ENCODE measurements around the gene CD38.
"Not testable (repeated sequence)": the region's sequence is repeated elsewhere in the genome, so short reads cannot be mapped to it uniquely, and the experiment has no call there.

The CD38 gene

DNA sequence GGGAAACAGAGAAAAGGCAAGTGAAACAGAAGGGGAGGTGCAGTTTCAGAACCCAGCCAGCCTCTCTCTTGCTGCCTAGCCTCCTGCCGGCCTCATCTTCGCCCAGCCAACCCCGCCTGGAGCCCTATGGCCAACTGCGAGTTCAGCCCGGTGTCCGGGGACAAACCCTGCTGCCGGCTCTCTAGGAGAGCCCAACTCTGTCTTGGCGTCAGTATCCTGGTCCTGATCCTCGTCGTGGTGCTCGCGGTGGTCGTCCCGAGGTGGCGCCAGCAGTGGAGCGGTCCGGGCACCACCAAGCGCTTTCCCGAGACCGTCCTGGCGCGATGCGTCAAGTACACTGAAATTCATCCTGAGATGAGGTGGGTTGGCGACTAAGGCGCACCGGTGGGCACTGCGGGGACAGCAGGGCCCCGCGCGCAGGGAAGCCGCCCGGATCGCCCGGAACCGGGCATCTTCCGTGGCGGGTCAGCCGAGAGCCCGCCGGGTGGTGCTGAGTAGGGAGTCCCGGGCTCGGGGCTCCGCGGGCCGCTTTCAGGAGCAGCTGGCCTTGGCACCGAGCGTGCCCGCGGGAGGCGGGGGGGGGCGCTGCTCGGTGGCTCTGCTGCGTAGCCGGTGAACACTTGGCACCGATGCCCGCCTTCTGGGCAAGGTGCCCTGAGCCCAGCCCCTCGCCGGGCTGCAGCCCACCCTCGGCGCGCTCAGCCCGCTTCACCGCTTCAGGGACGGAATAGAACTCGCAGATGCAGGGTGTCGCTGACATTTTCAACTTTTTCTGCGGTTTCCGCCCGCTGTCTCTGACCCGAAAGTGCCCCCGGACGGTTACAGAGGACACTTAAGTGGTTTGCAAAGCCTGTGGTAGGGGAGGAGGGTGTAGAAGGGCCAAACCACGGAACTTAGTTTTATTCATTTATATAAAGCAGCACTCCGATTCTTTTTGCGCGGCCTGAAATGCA is at the start of gene CD38:
CD38 (plus strand) TSS at position 40 of the 953 bp plus-strand sequence; CDS start at position 127, 87 bp downstream.
- Mint-ChIP-seq H3K36me3 (ENCODE audit: insufficient read depth) (peaks cover 5% of the 10 kb centered on the region), H3K4me1 (peaks cover 36% of the 10 kb centered on the region), H3K27ac (ENCODE audit: low read depth) (no peak within 1 kb of the TSS), H3K27me3 (peaks cover 12% of the 10 kb centered on the region), H3K4me3 (peak within 1 kb of the TSS; percentile 75), H3K9me3 (no peaks in the 10 kb centered on the region)
- ATAC-seq (replicated peaks; ENCODE audit: extremely low read depth, poor library complexity, severe bottlenecking) (peak; percentile 61), DNase-seq (ENCODE audit: low spot score in 2 of 2) (peak; percentile 25 to 35)

- Mint-ChIP-seq H3K36me3 (ENCODE audit: insufficient read depth) (peaks cover 2% of the 10 kb centered on the region), H3K4me1 (no peaks in the 10 kb centered on the region), H3K4me3 (no peak overlapping the region), H3K27ac (ENCODE audit: low read depth) (no peak overlapping the region), H3K9me3 (no peaks in the 10 kb centered on the region), H3K27me3 (peaks cover 4% of the 10 kb centered on the region)
- ATAC-seq (replicated peaks; ENCODE audit: extremely low read depth, poor library complexity, severe bottlenecking) (peak; percentile 46), DNase-seq (ENCODE audit: low spot score in 2 of 2) (peak in 1 of 2 donors; percentile 19)
Observed at GRCh38 chr4:15729910-15730533, 48.1 kb upstream of the CD38 start.

DNA sequence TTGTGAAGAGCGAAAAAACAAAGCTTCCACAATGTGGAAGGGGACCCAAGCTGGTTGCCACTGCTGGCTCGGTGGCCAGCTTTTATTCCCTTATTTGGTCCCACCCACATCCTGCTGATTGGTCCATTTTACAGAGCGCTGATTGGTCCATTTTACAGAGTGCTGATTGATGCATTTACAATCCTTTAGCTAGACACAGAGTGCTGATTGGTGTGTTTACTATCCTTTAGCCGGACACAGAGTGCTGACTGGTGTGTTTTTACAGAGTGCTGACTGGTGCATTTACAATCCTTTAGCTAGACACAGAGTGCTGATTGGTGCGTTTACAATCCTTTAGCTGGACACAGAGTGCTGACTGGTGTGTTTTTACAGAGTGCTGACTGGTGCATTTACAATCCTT is 45.1 kb upstream of the CD38 start:
- H3K27ac Mint-ChIP-seq (ENCODE audit: low read depth); H3K4me3 Mint-ChIP-seq; ATAC-seq (replicated peaks; ENCODE audit: extremely low read depth, poor library complexity, severe bottlenecking); H3K4me1 Mint-ChIP-seq; H3K36me3 Mint-ChIP-seq (ENCODE audit: insufficient read depth); DNase-seq (ENCODE audit: low spot score in 2 of 2); H3K9me3 Mint-ChIP-seq: not testable (repeated sequence)
- peaks cover 17% of the 10 kb centered on the region for H3K27me3 Mint-ChIP-seq

DNA sequence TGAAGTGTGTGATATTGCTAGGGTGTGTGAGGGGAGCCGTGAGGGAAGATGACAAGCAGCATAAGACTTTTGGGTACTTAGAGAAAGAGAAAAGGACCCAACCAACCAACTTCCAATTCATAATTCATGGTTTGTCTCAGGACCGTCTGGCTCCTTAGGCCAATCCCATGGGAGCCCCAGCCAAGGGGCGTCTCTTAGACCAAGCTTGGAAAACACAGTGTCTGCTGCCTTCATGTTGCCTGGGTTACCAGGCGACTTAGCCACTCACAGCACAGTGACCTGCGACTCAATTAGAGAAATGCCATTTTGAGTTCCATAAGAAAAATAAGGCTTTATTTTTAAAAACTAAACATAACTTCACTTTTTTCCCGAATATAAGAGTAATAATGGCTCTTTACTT is 42.6 kb upstream of the CD38 start:
- H3K27ac Mint-ChIP-seq (ENCODE audit: low read depth), result no peak overlapping the region
- ATAC-seq (replicated peaks; ENCODE audit: extremely low read depth, poor library complexity, severe bottlenecking) (no peak), DNase-seq (ENCODE audit: low spot score in 2 of 2) (no peak)
- H3K4me1 Mint-ChIP-seq, result no peaks in the 10 kb centered on the region
- H3K9me3 Mint-ChIP-seq, result no peaks in the 10 kb centered on the region
- peaks cover 17% of the 10 kb centered on the region for H3K27me3 Mint-ChIP-seq
- H3K36me3 Mint-ChIP-seq (ENCODE audit: insufficient read depth), result peaks cover 2% of the 10 kb centered on the region
- no peak overlapping the region for H3K4me3 Mint-ChIP-seq

DNA sequence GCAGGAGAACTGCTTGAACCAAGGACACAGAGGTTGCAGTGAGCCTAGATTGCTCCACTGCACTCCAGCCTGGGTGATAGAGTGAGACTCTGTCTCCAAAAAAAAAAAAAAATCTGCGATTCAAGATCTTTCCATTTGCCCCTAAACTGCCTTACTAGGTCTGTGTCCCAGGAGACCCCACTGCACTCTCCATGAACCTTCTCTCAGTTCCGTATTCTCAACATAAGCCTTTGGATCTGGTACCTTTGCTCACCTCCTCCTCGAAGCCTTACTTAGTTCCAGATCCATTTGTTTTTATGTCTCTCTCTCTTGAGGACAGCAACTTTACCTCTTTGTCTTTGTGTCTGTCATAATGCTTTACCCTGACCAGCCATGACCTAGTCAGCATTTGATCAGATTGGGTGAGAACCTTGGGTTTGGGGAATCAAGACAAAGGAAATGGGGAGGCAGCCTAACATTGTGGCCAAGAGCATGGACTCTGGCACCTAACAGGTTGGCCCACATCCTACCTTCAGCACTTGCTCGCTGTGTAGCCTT is 41.5 kb upstream of the CD38 start:
- no peak for ATAC-seq (replicated peaks; ENCODE audit: extremely low read depth, poor library complexity, severe bottlenecking)
- H3K4me1 Mint-ChIP-seq, result no peaks in the 10 kb centered on the region
- peaks cover 17% of the 10 kb centered on the region for H3K27me3 Mint-ChIP-seq
- H3K36me3 Mint-ChIP-seq (ENCODE audit: insufficient read depth), result peaks cover 2% of the 10 kb centered on the region
- H3K27ac Mint-ChIP-seq (ENCODE audit: low read depth), result no peak overlapping the region
- H3K9me3 Mint-ChIP-seq, result no peaks in the 10 kb centered on the region
- no peak overlapping the region for H3K4me3 Mint-ChIP-seq
- DNase-seq (ENCODE audit: low spot score in 2 of 2), result no peak

GRCh38 chr4:15737255-15737654 is 40.9 kb upstream of the CD38 start:
- H3K36me3 Mint-ChIP-seq (ENCODE audit: insufficient read depth), result peaks cover 2% of the 10 kb centered on the region
- no peak for ATAC-seq (replicated peaks; ENCODE audit: extremely low read depth, poor library complexity, severe bottlenecking)

GRCh38 chr4:15738877-15739276 is 39.3 kb upstream of the CD38 start:
- DNase-seq (ENCODE audit: low spot score in 2 of 2) (no peak), ATAC-seq (replicated peaks; ENCODE audit: extremely low read depth, poor library complexity, severe bottlenecking) (no peak)
- Mint-ChIP-seq H3K36me3 (ENCODE audit: insufficient read depth) (peaks cover 2% of the 10 kb centered on the region), H3K4me3 (no peak overlapping the region), H3K27ac (ENCODE audit: low read depth) (no peak overlapping the region), H3K9me3 (peaks cover 8% of the 10 kb centered on the region), H3K4me1 (peaks cover 6% of the 10 kb centered on the region), H3K27me3 (peaks cover 17% of the 10 kb centered on the region)

More at GRCh38 chr4:15737255-15737654, 40.9 kb upstream of the CD38 start:
- Mint-ChIP-seq H3K27me3 (peaks cover 17% of the 10 kb centered on the region), H3K9me3 (peaks cover 2% of the 10 kb centered on the region), H3K27ac (ENCODE audit: low read depth) (no peak overlapping the region), H3K4me1 (peaks cover under 1% of the 10 kb centered on the region), H3K4me3 (no peak overlapping the region)
- no peak for DNase-seq (ENCODE audit: low spot score in 2 of 2)

- peaks cover 8% of the 10 kb centered on the region for H3K27me3 Mint-ChIP-seq
Observed at GRCh38 chr4:15740764-15741404, 37.2 kb upstream of the CD38 start.

GRCh38 chr4:15742083-15742582 is 36.0 kb upstream of the CD38 start:
- DNase-seq (ENCODE audit: low spot score in 2 of 2) (no peak), ATAC-seq (replicated peaks; ENCODE audit: extremely low read depth, poor library complexity, severe bottlenecking) (no peak)
- H3K4me3 Mint-ChIP-seq, result no peak overlapping the region
- H3K27me3 Mint-ChIP-seq, result no peaks in the 10 kb centered on the region
- no peak overlapping the region for H3K27ac Mint-ChIP-seq (ENCODE audit: low read depth)
- H3K9me3 Mint-ChIP-seq, result peaks cover 13% of the 10 kb centered on the region
- H3K4me1 Mint-ChIP-seq, result peaks cover 6% of the 10 kb centered on the region
- no peaks in the 10 kb centered on the region for H3K36me3 Mint-ChIP-seq (ENCODE audit: insufficient read depth)

More at GRCh38 chr4:15740764-15741404, 37.2 kb upstream of the CD38 start:
- Mint-ChIP-seq H3K9me3 (peaks cover 8% of the 10 kb centered on the region), H3K36me3 (ENCODE audit: insufficient read depth) (no peaks in the 10 kb centered on the region), H3K27ac (ENCODE audit: low read depth) (no peak overlapping the region), H3K4me1 (peaks cover 6% of the 10 kb centered on the region), H3K4me3 (no peak overlapping the region)
- DNase-seq (ENCODE audit: low spot score in 2 of 2), result no peak
- ATAC-seq (replicated peaks; ENCODE audit: extremely low read depth, poor library complexity, severe bottlenecking), result no peak

GRCh38 chr4:15742637-15743036 is 35.5 kb upstream of the CD38 start:
- H3K27me3 Mint-ChIP-seq, result no peaks in the 10 kb centered on the region
- H3K4me1 Mint-ChIP-seq, result peaks cover 6% of the 10 kb centered on the region
- no peak overlapping the region for H3K27ac Mint-ChIP-seq (ENCODE audit: low read depth)
- no peaks in the 10 kb centered on the region for H3K36me3 Mint-ChIP-seq (ENCODE audit: insufficient read depth)
- ATAC-seq (replicated peaks; ENCODE audit: extremely low read depth, poor library complexity, severe bottlenecking) (no peak), DNase-seq (ENCODE audit: low spot score in 2 of 2) (no peak)
- H3K9me3 Mint-ChIP-seq, result peaks cover 13% of the 10 kb centered on the region
- no peak overlapping the region for H3K4me3 Mint-ChIP-seq

GRCh38 chr4:15744016-15744545 is 34.0 kb upstream of the CD38 start:
- Mint-ChIP-seq H3K36me3 (ENCODE audit: insufficient read depth) (no peaks in the 10 kb centered on the region), H3K4me1 (peaks cover 6% of the 10 kb centered on the region), H3K27ac (ENCODE audit: low read depth) (no peak overlapping the region), H3K27me3 (no peaks in the 10 kb centered on the region), H3K9me3 (peaks cover 13% of the 10 kb centered on the region), H3K4me3 (no peak overlapping the region)
- ATAC-seq (replicated peaks; ENCODE audit: extremely low read depth, poor library complexity, severe bottlenecking) (no peak), DNase-seq (ENCODE audit: low spot score in 2 of 2) (no peak)

GRCh38 chr4:15746110-15746509 is 32.0 kb upstream of the CD38 start:
- H3K27ac Mint-ChIP-seq (ENCODE audit: low read depth), result no peak overlapping the region
- no peak for ATAC-seq (replicated peaks; ENCODE audit: extremely low read depth, poor library complexity, severe bottlenecking)
- H3K36me3 Mint-ChIP-seq (ENCODE audit: insufficient read depth), result no peaks in the 10 kb centered on the region

More at GRCh38 chr4:15746110-15746509, 32.0 kb upstream of the CD38 start:
- Mint-ChIP-seq H3K4me1 (peaks cover 6% of the 10 kb centered on the region), H3K4me3 (no peak overlapping the region), H3K27me3 (no peaks in the 10 kb centered on the region), H3K9me3 (peaks cover 13% of the 10 kb centered on the region)
- no peak for DNase-seq (ENCODE audit: low spot score in 2 of 2)
